IPS-15b (cell line): Measurements from ENCODE around the gene BUB3.

Source experiments
- H3K27me3 ChIP-seq: one replicate; pipeline ENCODE4 v1.6.1; 2013; ENCODE audit warnings: low read length; ENCODE audit not compliant: control insufficient read depth, insufficient read depth
- H3K36me3 ChIP-seq: one replicate; pipeline ENCODE4 v1.6.1; 2013; ENCODE audit warnings: low read length; ENCODE audit not compliant: control insufficient read depth, insufficient read depth
- H3K4me1 ChIP-seq: one replicate; pipeline ENCODE4 v1.6.1; 2013; ENCODE audit warnings: mild to moderate bottlenecking, low read length; ENCODE audit not compliant: control insufficient read depth, insufficient read depth
- H3K4me3 ChIP-seq: one replicate; pipeline ENCODE4 v1.5.1; 2013; ENCODE audit warnings: low read depth, low read length
- H3K9ac ChIP-seq: one replicate; pipeline ENCODE4 v1.6.1; 2013; ENCODE audit warnings: low read depth, mild to moderate bottlenecking, low read length
- H3K9me3 ChIP-seq: one replicate; pipeline ENCODE4 v1.6.1; 2013; ENCODE audit warnings: mild to moderate bottlenecking, low read length; ENCODE audit not compliant: control insufficient read depth, insufficient read depth

BUB3 gene

DNA sequence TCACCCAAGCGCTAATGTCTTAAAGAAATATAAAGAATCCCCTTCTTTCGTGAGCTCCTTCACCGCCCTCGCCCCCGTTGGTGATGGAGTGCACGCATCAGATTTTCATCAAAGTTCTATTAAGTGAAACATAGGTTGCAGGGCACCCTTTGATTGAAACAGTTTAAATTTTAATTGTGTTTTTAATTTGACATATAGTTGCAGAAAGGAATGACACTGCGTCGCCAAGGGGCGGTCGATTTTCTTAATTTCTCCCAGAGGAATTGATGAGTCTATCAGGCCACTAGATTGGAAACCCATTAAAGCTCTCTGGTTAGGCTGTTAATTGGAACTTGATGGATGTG, 10.4 kb upstream of the BUB3 start:
- Histone ChIP-seq H3K27me3 (peaks cover 98% of the 10 kb centered on the region), H3K36me3 (no peaks in the 10 kb centered on the region), H3K4me1 (peaks cover 7% of the 10 kb centered on the region), H3K9ac (no peak overlapping the region), H3K9me3 (no peaks in the 10 kb centered on the region), H3K4me3 (peak overlapping the region; percentile 39)

DNA sequence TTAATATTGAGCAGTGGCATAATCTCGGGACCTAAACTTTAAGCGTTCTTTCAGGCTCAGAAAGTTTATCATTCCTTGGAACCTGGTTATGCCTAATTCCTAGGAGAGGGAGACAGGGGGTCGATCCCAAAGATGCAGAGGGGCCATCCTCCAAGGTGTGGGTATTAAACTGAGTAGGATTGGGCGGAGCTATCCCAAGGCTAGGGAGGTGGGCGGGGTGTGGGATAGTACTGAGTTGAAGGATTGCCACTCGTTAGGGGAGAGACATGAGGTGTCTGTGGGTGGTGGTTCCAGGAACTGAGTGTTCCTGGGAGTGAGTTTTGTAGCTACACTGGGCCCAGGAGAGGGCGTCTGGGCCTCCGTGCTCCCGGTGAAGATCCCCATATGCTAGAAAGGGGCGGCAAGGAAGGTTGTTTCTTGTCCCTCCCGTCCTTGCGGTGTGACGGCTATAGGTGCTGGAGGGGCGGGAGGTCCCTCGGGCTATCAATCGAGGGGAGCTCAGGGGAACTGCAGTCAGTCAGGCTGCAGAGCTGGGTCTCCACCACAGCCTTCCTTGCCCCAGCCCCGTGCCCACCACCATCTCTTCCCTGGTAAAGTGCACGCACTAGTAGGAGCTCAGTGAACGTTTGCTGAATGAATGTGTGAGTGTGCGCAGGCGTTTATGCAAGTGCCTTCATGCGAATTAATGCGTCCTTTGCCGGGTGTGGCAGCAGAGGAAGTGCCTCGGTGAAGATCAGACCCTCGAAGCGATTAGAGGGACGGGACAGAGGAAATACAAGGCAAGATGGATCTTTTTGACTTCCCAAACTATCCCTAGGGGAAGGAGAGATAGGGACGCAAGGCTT, 9.3 kb upstream of the BUB3 start:
- no peaks in the 10 kb centered on the region for H3K36me3 ChIP-seq
- peaks cover 10% of the 10 kb centered on the region for H3K4me1 ChIP-seq
- no peak overlapping the region for H3K9ac ChIP-seq
- H3K9me3 ChIP-seq, result no peaks in the 10 kb centered on the region
- peaks cover 98% of the 10 kb centered on the region for H3K27me3 ChIP-seq
- H3K4me3 ChIP-seq, result peak overlapping the region; percentile 37

DNA sequence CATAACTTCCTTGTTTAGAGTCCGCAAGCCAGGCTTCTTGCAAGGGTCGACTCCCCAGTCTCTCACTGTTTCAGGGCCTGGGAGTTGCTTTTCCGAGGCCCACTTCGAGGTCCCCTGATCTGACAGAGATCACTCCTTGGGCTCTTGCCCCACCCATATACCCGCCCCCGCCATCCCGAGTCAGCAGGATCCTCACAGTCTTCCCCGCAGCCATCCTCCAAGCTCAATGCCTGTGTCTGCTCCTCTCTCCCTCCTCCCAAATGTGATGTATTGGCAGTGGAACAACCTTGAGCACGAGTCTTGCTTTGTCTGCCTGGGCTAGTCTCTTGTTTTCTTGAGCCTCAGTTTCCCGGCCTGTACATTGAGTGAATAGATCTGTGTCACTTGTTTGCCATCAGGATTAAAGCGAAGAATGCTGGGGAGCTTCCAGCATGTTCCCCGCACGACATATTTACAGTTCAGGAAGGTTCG, 8.6 kb upstream of the BUB3 start:
- H3K4me3 ChIP-seq, result peak overlapping the region; percentile 37
- H3K9ac ChIP-seq, result no peak overlapping the region
- H3K27me3 ChIP-seq, result peaks cover 98% of the 10 kb centered on the region
- no peaks in the 10 kb centered on the region for H3K36me3 ChIP-seq
- H3K9me3 ChIP-seq, result no peaks in the 10 kb centered on the region
- H3K4me1 ChIP-seq, result peaks cover 10% of the 10 kb centered on the region

DNA sequence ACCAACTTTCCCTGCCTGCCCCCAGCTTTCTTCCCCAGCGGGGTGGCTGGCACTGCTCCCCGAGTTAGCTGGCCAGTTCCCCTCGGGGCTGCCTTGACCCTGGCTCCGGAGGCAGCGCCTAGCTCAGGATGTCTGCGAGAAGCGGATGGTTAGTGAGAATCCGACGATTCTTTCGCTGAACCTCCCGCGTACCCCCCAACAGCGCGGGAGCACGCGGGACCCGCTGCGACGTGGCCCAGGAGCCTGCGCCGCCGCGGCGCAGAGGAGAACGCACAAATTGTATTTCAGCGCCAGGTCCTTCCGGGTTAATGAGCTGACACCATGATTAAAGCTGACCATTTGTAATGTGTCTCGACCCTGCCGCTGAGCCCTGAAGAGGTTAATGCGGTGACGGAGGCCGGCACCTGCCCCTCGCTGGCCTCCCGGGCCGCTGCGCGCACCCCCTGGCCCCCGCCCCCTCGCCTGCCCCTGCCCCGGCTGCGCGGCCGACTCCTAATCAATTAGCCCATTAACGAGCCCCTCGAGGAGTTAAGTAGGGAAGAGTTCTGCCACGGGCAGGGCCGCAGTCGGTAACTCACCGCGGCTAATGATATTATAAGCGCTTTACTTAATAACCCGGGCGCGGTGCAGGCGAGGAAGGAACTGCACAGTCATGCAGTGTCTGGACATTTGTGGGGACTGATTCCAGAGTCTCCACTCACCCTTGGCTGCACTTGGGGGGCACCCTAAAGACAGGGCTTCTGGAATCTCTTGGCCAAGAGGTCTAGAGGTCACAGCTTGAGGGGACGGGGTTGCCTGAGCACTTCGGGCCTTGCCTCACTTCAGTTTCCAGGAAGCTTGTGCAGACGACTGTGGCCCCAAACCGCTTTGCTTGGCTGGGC, 7.9 kb upstream of the BUB3 start:
- Histone ChIP-seq H3K4me1 (peaks cover 10% of the 10 kb centered on the region), H3K4me3 (peak overlapping the region; percentile 35), H3K36me3 (no peaks in the 10 kb centered on the region), H3K9ac (no peak overlapping the region), H3K9me3 (no peaks in the 10 kb centered on the region), H3K27me3 (peaks cover 98% of the 10 kb centered on the region)

DNA sequence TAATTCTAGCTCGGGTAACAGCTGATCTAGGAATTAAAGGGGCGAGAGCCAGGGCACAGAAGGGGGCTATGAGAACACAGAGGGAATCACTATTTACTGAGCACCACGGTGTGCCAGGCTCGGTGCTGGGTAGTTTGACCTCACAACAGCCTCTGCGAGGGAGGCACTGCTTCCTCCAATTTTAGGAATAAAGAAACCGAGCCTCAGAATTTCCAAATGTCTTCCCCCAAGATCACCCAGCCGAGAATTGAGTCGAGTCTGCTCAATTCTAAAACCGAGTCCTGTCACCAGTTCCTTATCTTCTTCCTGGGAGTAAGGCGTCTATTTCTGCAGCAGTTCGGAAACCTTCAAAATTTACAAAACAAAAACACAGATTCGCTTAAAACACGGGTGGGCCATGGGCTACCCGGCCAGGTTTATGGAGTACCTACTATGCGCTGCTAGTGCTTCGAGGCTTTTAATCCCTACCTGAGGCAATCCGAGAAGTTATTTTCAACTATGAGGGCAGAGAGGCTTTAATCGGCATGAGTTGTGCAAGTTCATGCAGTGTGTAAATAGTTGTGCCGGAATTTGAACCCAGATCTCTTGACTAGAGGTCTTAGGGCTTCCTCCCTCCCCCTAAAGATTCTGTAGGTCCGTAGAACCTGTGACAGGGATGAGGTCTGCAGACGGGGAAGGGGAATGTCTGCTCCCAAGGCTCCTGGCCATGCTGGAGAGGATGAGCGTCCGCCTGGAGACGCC, 7.1 kb upstream of the BUB3 start:
- H3K27me3 ChIP-seq, result peaks cover 98% of the 10 kb centered on the region
- peaks cover 14% of the 10 kb centered on the region for H3K4me1 ChIP-seq
- H3K4me3 ChIP-seq, result peak overlapping the region; percentile 59

DNA sequence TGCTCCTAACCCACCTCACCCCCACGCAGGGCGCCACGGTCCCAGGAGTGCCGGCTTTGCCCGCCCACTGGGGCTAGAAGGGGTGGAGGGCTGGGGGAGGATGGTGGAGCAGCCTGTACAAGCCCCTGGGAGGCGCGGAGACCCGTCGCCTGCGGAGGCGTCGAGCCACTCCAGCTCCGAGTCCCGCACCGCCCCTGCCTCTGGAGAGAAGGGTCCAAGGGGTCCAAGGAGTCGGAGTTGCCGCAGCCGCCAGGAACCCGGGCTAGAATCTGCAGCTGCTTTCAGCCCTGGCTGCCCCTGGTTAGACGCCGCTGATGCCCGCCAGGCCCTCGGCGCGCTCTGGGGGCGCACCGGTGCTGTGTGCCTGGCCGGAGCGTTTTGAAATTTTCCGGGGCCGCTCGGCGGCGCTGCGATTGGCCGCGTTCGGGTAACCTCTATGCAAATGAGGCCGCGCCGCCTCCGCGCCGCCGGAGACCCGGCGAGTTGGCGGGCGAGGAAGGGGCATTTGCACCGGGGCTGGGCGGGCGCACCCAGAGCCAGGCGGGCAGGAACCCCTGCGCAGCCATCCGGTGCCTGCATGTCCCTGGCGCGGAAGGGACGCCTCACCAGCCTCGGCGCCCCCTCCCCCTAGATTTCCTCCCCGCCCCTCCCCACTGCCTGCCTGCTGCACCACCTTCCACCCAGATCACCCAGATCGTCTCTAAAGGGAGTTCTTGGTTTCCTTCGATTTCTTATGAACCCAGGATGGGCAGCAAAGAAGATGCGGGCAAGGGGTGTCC, 6.4 kb upstream of the BUB3 start, which contains the start of gene HMX2:
Gene HMX2, plus strand, starts transcription at position 502 of the 779 bp plus-strand sequence. Its CDS starts 243 bp downstream, at position 745.
- H3K4me1 ChIP-seq, result peaks cover 17% of the 10 kb centered on the region
- H3K4me3 ChIP-seq, result peak within 1 kb of the TSS; percentile 59
- peaks cover 98% of the 10 kb centered on the region for H3K27me3 ChIP-seq
- no peaks in the 10 kb centered on the region for H3K9me3 ChIP-seq
- H3K9ac ChIP-seq, result no peak within 1 kb of the TSS
- H3K36me3 ChIP-seq, result no peaks in the 10 kb centered on the region

More for the DNA sequence above, 7.1 kb upstream of the BUB3 start:
- no peaks in the 10 kb centered on the region for H3K9me3 ChIP-seq
- H3K9ac ChIP-seq, result no peak overlapping the region
- no peaks in the 10 kb centered on the region for H3K36me3 ChIP-seq

DNA sequence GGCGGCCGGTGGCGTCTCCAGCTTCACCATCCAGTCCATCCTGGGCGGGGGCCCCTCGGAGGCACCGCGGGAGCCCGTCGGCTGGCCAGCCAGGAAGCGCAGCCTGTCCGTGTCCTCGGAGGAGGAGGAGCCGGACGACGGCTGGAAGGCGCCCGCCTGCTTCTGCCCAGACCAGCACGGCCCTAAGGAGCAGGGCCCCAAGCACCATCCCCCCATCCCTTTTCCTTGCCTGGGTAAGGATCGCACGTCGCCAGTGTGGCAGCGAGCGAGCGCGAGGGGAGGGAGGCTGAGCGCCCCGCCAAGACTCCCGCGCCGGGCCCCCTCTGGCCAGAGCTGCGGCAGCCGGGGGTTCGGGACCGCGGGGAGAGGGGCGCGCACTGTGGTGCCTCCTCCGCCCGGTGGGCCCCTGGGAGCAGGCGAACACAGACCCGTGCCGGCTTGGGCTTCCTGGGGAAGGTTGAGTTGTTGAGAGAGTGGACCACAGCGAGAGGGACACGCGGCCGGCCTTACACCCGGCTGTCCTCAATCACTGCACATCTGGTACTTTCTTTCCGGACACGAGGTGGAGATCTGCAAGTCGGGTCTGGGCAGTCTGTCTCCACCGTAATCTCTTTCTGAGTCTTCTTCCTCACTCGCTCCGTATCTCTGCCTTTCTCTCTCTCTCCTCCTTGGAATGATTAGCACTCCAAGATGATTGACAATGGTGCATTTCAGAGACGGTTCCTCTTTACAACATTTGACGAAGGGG, 5.6 kb upstream of the BUB3 start:
- Histone ChIP-seq H3K27me3 (peaks cover 98% of the 10 kb centered on the region), H3K36me3 (no peaks in the 10 kb centered on the region), H3K9me3 (no peaks in the 10 kb centered on the region), H3K9ac (no peak overlapping the region), H3K4me3 (peak overlapping the region; percentile 59), H3K4me1 (peaks cover 16% of the 10 kb centered on the region)

DNA sequence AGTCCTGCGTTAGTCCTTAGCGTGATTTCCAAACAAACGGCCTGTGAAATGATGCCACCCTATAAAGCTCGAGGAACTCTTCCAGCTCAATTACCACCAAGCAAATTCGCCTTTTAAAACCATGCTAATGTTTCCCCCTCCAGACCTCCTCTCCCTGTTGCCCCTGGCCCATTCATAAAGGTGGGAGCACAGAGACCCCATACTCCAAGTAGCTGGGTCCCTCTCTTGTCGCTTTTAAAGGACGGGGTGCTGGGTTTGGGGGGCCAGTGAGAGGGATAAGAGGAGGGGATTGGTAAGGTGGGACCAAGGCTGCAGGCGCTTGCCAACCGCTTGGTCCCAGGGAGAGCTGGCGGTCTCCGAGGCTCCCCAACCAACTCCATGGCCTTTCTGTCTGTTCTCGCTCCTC, 5.0 kb upstream of the BUB3 start:
- H3K9ac ChIP-seq, result no peak overlapping the region
- no peaks in the 10 kb centered on the region for H3K36me3 ChIP-seq
- peaks cover 18% of the 10 kb centered on the region for H3K4me1 ChIP-seq
- H3K27me3 ChIP-seq, result peaks cover 94% of the 10 kb centered on the region
- no peaks in the 10 kb centered on the region for H3K9me3 ChIP-seq
- peak overlapping the region; percentile 59 for H3K4me3 ChIP-seq

DNA sequence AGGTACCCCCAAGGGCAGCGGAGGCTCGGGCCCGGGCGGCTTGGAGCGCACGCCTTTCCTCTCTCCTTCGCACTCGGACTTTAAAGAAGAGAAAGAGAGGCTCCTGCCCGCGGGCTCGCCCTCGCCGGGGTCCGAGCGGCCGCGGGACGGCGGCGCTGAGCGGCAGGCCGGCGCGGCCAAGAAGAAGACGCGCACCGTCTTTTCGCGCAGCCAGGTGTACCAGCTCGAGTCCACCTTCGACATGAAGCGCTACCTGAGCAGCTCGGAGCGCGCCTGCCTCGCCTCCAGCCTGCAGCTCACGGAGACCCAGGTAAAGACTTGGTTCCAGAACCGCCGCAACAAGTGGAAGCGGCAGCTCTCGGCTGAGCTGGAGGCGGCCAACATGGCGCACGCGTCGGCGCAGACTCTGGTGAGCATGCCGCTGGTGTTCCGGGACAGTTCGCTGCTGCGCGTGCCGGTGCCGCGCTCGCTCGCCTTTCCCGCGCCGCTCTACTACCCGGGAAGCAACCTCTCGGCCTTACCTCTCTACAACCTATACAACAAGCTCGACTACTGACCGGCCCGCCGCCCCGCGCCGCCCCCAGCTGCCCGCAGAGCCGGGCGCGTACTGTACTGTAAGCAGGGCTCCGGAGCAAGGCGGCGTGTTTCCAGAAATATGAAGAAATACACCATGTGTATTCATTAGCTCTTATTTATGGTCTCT, 4.5 kb upstream of the BUB3 start:
- peaks cover 88% of the 10 kb centered on the region for H3K27me3 ChIP-seq
- H3K4me1 ChIP-seq, result peaks cover 18% of the 10 kb centered on the region
- H3K36me3 ChIP-seq, result no peaks in the 10 kb centered on the region
- peak overlapping the region; percentile 59 for H3K4me3 ChIP-seq
- H3K9me3 ChIP-seq, result no peaks in the 10 kb centered on the region
- H3K9ac ChIP-seq, result no peak overlapping the region
